Kidney epithelial cell (primary cell): ENCODE data around the gene LIMS2. TPM values are rescaled to one million over a fixed set of nuclear protein-coding genes. Genes with fewer than 3 reads are reported as not detected.

Source experiments
- DNase-seq: peaks from one replicate; pipeline ENCODE4 v3.0.0-alpha.2; 2010; ENCODE audit warnings: low read depth
- H3K27me3 ChIP-seq: 2 replicates; pipeline ENCODE4 v1.6.0; 2011; ENCODE audit warnings: low read length; ENCODE audit not compliant: control insufficient read depth, insufficient read depth
- H3K36me3 ChIP-seq: 2 replicates; pipeline ENCODE4 v1.5.1; 2011; ENCODE audit warnings: low read length; ENCODE audit not compliant: control insufficient read depth, insufficient read depth
- H3K4me3 ChIP-seq: 2 replicates; pipeline ENCODE4 v1.5.1; 2011; ENCODE audit warnings: low read depth, mild to moderate bottlenecking, control low read depth, low read length
- CTCF ChIP-seq: IDR thresholded peaks from 2 replicates; pipeline ENCODE4 v1.5.1; 2011; ENCODE audit warnings: mild to moderate bottlenecking, moderate library complexity, low read length, control low read depth, inconsistent platforms; ENCODE audit not compliant: insufficient read depth, poor library complexity, severe bottlenecking
- total RNA-seq: library from RNA; depleted of rRNA; stranded (reverse); fragments of >200 nt; gene quantifications from 2 replicates; pipeline ENCODE4 v1.2.3, GENCODE V29; 2015

The LIMS2 gene
- total RNA-seq, 1 donor from 2014 or later, result 2.3 TPM

- no peaks in the 10 kb centered on the region for H3K27me3 ChIP-seq
- TF ChIP-seq CTCF, result no peak
These were observed 49.2 kb downstream of the LIMS2 start for GRCh38 chr2:127626175-127626574.

DNA sequence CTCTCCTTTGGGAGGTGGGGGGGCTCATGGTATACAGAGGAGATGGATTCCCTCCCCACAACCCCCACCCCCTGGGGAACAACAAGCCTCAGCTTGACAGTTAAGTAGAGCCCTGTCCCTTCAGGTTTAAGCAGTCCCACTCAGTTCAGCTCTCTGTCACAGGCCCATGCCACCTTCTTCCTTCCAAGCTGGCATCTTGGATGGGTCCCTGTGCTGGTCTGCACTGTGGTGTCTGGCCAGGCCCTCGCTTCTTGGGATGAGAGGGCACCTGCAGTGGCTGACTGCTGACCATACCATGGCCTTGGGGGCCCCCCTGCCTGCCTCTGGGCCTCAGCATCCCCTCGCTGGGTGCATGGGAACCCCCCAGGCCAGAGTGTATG, 49.8 kb downstream of the LIMS2 start:
- no peak overlapping the region for H3K4me3 ChIP-seq
- no peak for DNase-seq
- no peaks in the 10 kb centered on the region for H3K27me3 ChIP-seq
- H3K36me3 ChIP-seq, result no peaks in the 10 kb centered on the region
- TF ChIP-seq CTCF, result no peak

More at GRCh38 chr2:127626175-127626574, 49.2 kb downstream of the LIMS2 start:
- Histone ChIP-seq H3K36me3 (no peaks in the 10 kb centered on the region), H3K4me3 (no peak overlapping the region)
- DNase-seq, result no peak

DNA sequence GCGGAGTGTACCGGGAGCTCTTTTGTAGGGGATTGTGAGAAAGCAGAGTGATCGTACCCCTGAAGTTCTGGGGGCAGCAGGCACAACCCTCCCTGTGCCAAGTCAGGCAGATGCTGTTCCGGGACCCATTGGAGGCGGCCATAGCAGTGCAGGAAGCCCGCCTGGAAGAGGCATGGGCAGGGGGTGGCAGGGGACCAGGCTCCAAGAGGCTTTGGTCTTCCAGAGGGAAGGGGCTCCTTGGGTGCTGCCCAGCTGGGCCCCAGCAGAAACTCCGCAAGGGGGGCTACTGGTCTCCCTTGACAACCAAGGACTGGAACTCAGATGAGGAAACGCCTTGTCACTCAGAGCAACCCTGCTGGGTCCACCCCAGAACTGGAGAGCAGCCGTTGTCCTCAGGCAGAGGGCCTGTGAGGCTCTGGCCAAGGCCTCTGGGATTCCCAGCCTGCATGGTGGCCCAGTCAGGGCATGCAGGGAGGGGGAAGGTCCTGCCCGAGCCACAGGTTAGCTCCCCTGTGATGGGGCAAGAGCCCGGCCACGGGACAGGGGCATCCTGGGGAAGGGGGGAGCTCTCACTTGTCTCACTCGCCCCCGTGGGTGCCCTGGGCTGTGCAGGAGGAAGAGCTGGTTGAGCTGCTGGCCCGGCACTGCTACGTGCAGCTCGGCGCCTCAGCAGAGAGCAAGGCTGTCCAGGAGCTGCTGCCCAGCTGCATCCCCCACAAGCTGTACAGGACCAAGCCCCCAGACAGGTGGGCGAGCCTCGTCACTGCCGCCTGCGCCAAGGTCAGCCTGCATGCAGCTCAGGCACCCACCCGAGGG, 50.4 kb downstream of the LIMS2 start:
- no peak for TF ChIP-seq CTCF
- Histone ChIP-seq H3K36me3 (no peaks in the 10 kb centered on the region), H3K27me3 (no peaks in the 10 kb centered on the region), H3K4me3 (no peak overlapping the region)
- DNase-seq, result no peak

- no peak for DNase-seq
- no peaks in the 10 kb centered on the region for H3K27me3 ChIP-seq
- no peak for TF ChIP-seq CTCF
- no peaks in the 10 kb centered on the region for H3K36me3 ChIP-seq
- H3K4me3 ChIP-seq, result no peak overlapping the region
These were observed 51.0 kb downstream of the LIMS2 start for GRCh38 chr2:127624320-127624755.

DNA sequence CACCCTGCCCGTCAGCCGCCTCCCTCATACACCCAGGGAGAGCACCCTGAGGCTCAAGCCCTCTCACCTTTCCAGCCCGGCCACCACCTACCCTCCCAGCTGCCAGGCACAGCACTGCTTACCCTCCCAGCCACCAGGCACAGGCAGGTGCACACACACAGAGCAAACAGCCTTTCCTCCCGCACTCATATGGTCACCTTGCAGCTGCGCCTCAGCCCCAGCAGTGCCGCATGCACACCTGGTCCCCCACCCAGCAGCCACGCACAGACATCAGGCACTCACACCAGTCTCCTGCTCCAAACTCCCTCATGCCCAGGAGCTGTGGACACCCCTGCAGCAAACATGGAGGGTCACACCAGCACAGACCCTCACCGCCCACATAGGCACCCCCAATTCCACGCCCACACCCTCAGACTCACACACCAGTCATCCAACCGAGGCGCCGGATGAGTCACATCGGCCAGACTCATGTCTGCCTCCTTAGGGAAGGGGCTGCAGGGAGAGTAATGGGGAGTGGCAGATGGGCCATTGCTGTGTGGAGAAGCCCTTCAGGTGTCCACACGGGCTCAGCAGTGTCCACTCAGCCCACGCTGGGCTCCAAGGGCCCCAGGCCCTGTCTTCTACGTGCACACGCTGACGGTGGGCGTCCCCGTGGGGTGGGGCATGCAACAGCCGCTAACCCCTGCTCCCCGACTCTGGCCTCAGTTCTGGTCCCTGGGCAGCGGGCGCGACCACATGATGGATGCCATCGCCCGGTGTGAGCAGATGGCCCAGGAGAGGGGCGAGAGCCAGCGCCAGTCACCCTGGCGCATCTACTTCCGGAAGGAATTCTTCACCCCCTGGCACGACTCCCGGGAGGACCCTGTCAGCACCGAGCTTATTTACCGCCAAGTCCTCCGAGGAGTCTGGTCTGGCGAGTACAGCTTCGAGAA, 51.7 kb downstream of the LIMS2 start:
- Histone ChIP-seq H3K4me3 (no peak overlapping the region), H3K27me3 (no peaks in the 10 kb centered on the region), H3K36me3 (no peaks in the 10 kb centered on the region)
- DNase-seq, result no peak
- TF ChIP-seq CTCF, result no peak
